Endometrial microvascular endothelial cells (primary cell): Measurements from ENCODE around the gene FAM153A. TPM values are rescaled to one million over a fixed set of nuclear protein-coding genes. Genes with fewer than 3 reads are reported as not detected.

Experiments
- total RNA-seq: library from RNA; depleted of rRNA; stranded (reverse); fragments of >200 nt; gene quantifications from one replicate; pipeline ENCODE4 v1.2.3, GENCODE V29; 2015; ENCODE audit errors: inconsistent ontology term

The FAM153A gene
- total RNA-seq, 1 donor from 2014 or later = not detected

Other genes starting within 250 kb of the FAM153A start
- gene FAM193B, start 228.3 kb downstream of the FAM153A start, total RNA-seq = 32.3 TPM
- 170 TPM for gene TMED9, start 190.7 kb downstream of the FAM153A start, total RNA-seq
- 44.8 TPM for gene B4GALT7, start 182.8 kb downstream of the FAM153A start, total RNA-seq
- not detected for gene PROP1, start 213.3 kb upstream of the FAM153A start, total RNA-seq